GM12878 (cell line): ENCODE data around the gene ETV6. TPM values are rescaled to one million over a fixed set of nuclear protein-coding genes. Genes with fewer than 3 reads are reported as not detected.
A peak's percentile ranks its signal among the peaks of the same experiment; 100 is the strongest.

ENCODE experiments used
- ATAC-seq: fragments of 200-7000 bp; cut with Tn5 transposase; 3 replicates; pipeline ENCODE4 v1.9.1; 2020; ENCODE audit warnings: mild to moderate bottlenecking, moderate library complexity
- BruUV-seq: library from RNA; stranded (reverse); fragments of 400-500 nt; replicated peaks from 2 replicates; lab custom pipeline; 2021; lab: Mats Ljungman, UMichigan
- CTCF ChIA-PET: fragments of 300-600 bp; sonication (Branson Sonifier 250); formaldehyde crosslinking; extraction: SDS; loops from one replicate; lab custom pipeline; 2021; ENCODE audit warnings: inconsistent platforms; lab: Yijun Ruan, JAX
- POLR2A ChIA-PET: fragments of 350-600 bp; formaldehyde crosslinking; extraction: SDS; loops from one replicate; lab custom pipeline; 2021; ENCODE audit warnings: inconsistent platforms; lab: Charles Lee
- RAD21 ChIA-PET: fragments of 300-600 bp; sonication (Branson Sonifier 250); formaldehyde crosslinking; loops from one replicate; lab custom pipeline; 2023; ENCODE audit warnings: antibody characterized with exemption; ENCODE audit not compliant: unreplicated experiment; lab: Charles Lee
- SMC1A ChIA-PET: fragments of 300-600 bp; sonication (Branson Sonifier 250); formaldehyde crosslinking; loops from one replicate; lab custom pipeline; 2023; ENCODE audit not compliant: unreplicated experiment, uncharacterized antibody; lab: Charles Lee
- DNase-seq: peaks from one replicate; pipeline ENCODE4 v3.0.0-alpha.2; 2011; ENCODE audit warnings: low read depth, low spot score
- FAIRE-seq: peaks from 3 replicates; lab custom pipeline; 2011; peaks lifted over from hg19 to GRCh38; lab: Jason Lieb, UNC
- H2AFZ ChIP-seq: 2 replicates; pipeline ENCODE4 v1.6.0; 2011; ENCODE audit warnings: low read depth, low read length, control low read depth; ENCODE audit not compliant: control insufficient read depth
- H3K27ac ChIP-seq: 2 replicates; pipeline ENCODE4 v1.5.1; 2011; ENCODE audit warnings: control low read depth; ENCODE audit not compliant: control insufficient read depth, insufficient read depth
- H3K27me3 ChIP-seq, 2 experiments: replicated peaks in 1 of 2; 2 replicates each; pipeline versions ENCODE4 v1.6.0 to v1.6.1; 2011; ENCODE audit warnings: low read length in 1 of 2; ENCODE audit not compliant: control insufficient read depth in 2 of 2, insufficient read depth in 2 of 2
- H3K36me3 ChIP-seq, 2 experiments: 2 replicates each; pipeline ENCODE4 v1.5.1; 2011; ENCODE audit warnings: low read length in 1 of 2; ENCODE audit not compliant: control insufficient read depth in 2 of 2, insufficient read depth in 2 of 2
- H3K4me1 ChIP-seq: 2 replicates; pipeline ENCODE4 v1.6.1; 2011; ENCODE audit warnings: mild to moderate bottlenecking, low read length, moderate library complexity, mixed read lengths; ENCODE audit not compliant: control insufficient read depth, insufficient read depth
- H3K4me2 ChIP-seq: 2 replicates; pipeline ENCODE4 v1.6.0; 2011; ENCODE audit warnings: control low read depth; ENCODE audit not compliant: control insufficient read depth, insufficient read depth
- H3K4me3 ChIP-seq: fragments of 200-600 bp; sonication (generic); 2 replicates; pipeline ENCODE4 v1.5.1; 2016
- H3K79me2 ChIP-seq: 2 replicates; pipeline ENCODE4 v1.6.0; 2011; ENCODE audit warnings: low read length; ENCODE audit not compliant: control insufficient read depth, insufficient read depth
- H3K9ac ChIP-seq: 2 replicates; pipeline ENCODE4 v1.8.0; 2011; ENCODE audit warnings: low read length, control low read depth, mixed read lengths; ENCODE audit not compliant: control insufficient read depth, insufficient read depth
- H3K9me3 ChIP-seq: replicated peaks from 3 replicates; pipeline ENCODE4 v1.5.1; 2011; ENCODE audit warnings: mild to moderate bottlenecking, low read length; ENCODE audit not compliant: control insufficient read depth, insufficient read depth
- H4K20me1 ChIP-seq: 2 replicates; pipeline ENCODE4 v1.6.0; 2011; ENCODE audit not compliant: control insufficient read depth, insufficient read depth
- CBX5 ChIP-seq: sonication (generic); IDR thresholded peaks from 2 replicates; pipeline ENCODE4 v1.6.1; 2016; ENCODE audit warnings: low read depth, moderate library complexity, mild to moderate bottlenecking, inconsistent platforms
- CHD2 ChIP-seq: IDR thresholded peaks from 2 replicates; pipeline ENCODE4 v1.6.1; 2011; ENCODE audit warnings: low read depth, low read length, improper control_type of control experiment, borderline replicate concordance
- CREB1 ChIP-seq: IDR thresholded peaks from 2 replicates; pipeline ENCODE4 v1.6.1; 2012; ENCODE audit warnings: low read depth, mild to moderate bottlenecking, inconsistent platforms
- HCFC1 ChIP-seq: fragments of 150-350 bp; IDR thresholded peaks from 2 replicates; pipeline ENCODE4 v1.6.1; 2014; ENCODE audit warnings: low read length
- HDAC2 ChIP-seq: fragments of 200-600 bp; sonication (generic); IDR thresholded peaks from 2 replicates; pipeline ENCODE4 v1.6.1; 2017
- IKZF1 ChIP-seq: fragments of 450-650 bp; conservative IDR thresholded peaks from 2 replicates; pipeline ENCODE4 v1.6.1; 2017; ENCODE audit warnings: antibody characterized with exemption, mild to moderate bottlenecking
- JUND ChIP-seq: IDR thresholded peaks from 2 replicates; pipeline ENCODE4 v1.6.1; 2012; ENCODE audit warnings: low read depth, mild to moderate bottlenecking, low read length, improper control_type of control experiment, moderate library complexity
- KLF5 ChIP-seq: fragments of 450-650 bp; IDR thresholded peaks from 2 replicates; pipeline ENCODE4 v1.6.1; 2014; ENCODE audit warnings: mild to moderate bottlenecking; ENCODE audit not compliant: partially characterized antibody
- MTA3 ChIP-seq: IDR thresholded peaks from 2 replicates; pipeline ENCODE4 v1.6.1; 2012; ENCODE audit warnings: low read length, inconsistent platforms, borderline replicate concordance
- NBN ChIP-seq: fragments of 450-650 bp; IDR thresholded peaks from 2 replicates; pipeline ENCODE4 v1.6.1; 2016
- NR2F1 ChIP-seq: fragments of 450-650 bp; conservative IDR thresholded peaks from 2 replicates; pipeline ENCODE4 v1.6.1; 2017; ENCODE audit warnings: mild to moderate bottlenecking
- PAX8 ChIP-seq: fragments of 450-650 bp; IDR thresholded peaks from 2 replicates; pipeline ENCODE4 v1.6.1; 2017; ENCODE audit warnings: mild to moderate bottlenecking, moderate library complexity
- PML ChIP-seq: IDR thresholded peaks from 2 replicates; pipeline ENCODE4 v1.6.1; 2012; ENCODE audit warnings: low read length, inconsistent platforms
- POLR2A ChIP-seq: IDR thresholded peaks from 2 replicates; pipeline ENCODE4 v1.6.1; 2011; ENCODE audit warnings: low read depth, mild to moderate bottlenecking, low read length
- RBBP5 ChIP-seq: fragments of 200-600 bp; sonication (generic); conservative IDR thresholded peaks from 2 replicates; pipeline ENCODE4 v1.6.1; 2016
- RFX5 ChIP-seq: IDR thresholded peaks from 2 replicates; pipeline ENCODE4 v1.6.1; 2011; ENCODE audit warnings: low read depth, low read length, improper control_type of control experiment
- SPI1 ChIP-seq: IDR thresholded peaks from 2 replicates; pipeline ENCODE4 v1.6.1; 2011; ENCODE audit warnings: low read depth, mild to moderate bottlenecking, low read length, moderate library complexity, borderline replicate concordance; ENCODE audit not compliant: insufficient read depth
- SUPT20H ChIP-seq: IDR thresholded peaks from 2 replicates; pipeline ENCODE4 v1.6.1; 2011; ENCODE audit warnings: low read depth, mild to moderate bottlenecking, low read length, moderate library complexity, borderline replicate concordance; ENCODE audit not compliant: control insufficient read depth
- SUZ12 ChIP-seq: fragments of 200-600 bp; sonication (generic); IDR thresholded peaks from one replicate; pipeline ENCODE4 v1.6.1; 2018; ENCODE audit warnings: antibody characterized with exemption, mild to moderate bottlenecking; ENCODE audit not compliant: unreplicated experiment
- TAF1 ChIP-seq: IDR thresholded peaks from 2 replicates; pipeline ENCODE4 v1.6.1; 2011; ENCODE audit warnings: mild to moderate bottlenecking, low read depth, low read length, borderline replicate concordance
- WRNIP1 ChIP-seq: IDR thresholded peaks from 2 replicates; pipeline ENCODE4 v1.6.1; 2011; ENCODE audit warnings: low read depth, low read length, improper control_type of control experiment, borderline replicate concordance
- ZBED1 ChIP-seq: IDR thresholded peaks from 2 replicates; pipeline ENCODE4 v1.6.1; 2016; ENCODE audit warnings: borderline replicate concordance
- ZNF274 ChIP-seq: IDR thresholded peaks from one replicate; pipeline ENCODE4 v1.8.0; 2011; ENCODE audit not compliant: insufficient read length, insufficient read depth
- ZNF622 ChIP-seq: fragments of 450-650 bp; IDR thresholded peaks from 2 replicates; pipeline ENCODE4 v1.6.1; 2017; ENCODE audit warnings: mild to moderate bottlenecking, inconsistent platforms
- WGBS: methylation state at CpG from one replicate; pipeline ENCODE4 v1.1.6; 2016; ENCODE audit warnings: low lambda C conversion rate; ENCODE audit not compliant: insufficient replicate concordance, insufficient coverage; ENCODE audit errors: missing lambda C conversion rate; 5-methylcytosine and 5-hydroxymethylcytosine counted together
- in situ Hi-C: fragments of 300-500 bp; cut with MboI; formaldehyde crosslinking; loops from 9 replicates; pipeline ENCODE4 v1.14.3; 2018; ENCODE audit warnings: mixed read lengths
- intact Hi-C: fragments of 100-400 bp; cut with micrococcal nuclease; formaldehyde crosslinking; loops from one replicate; pipeline ENCODE4 v1.14.2; 2022; ENCODE audit not compliant: unreplicated experiment
- polyA plus RNA-seq, 11 experiments: library from polyadenylated mRNA; depleted of rRNA in 4 of 11; unstranded in 6 of 11; stranded (reverse) in 5 of 11; fragments of >200 nt; fragmentation: Nextera tagmentation in 4 of 11; fragmentation: Illumina TruSeq in 1 of 11; extraction: Ambion mirVana in 4 of 11; extraction: Trizol in 1 of 11; gene quantifications; 1 replicate in 1 of 11; 2 replicates in 10 of 11; pipeline versions ENCODE4 v1.2.1 to v1.2.3, GENCODE V29; 2011 to 2016; ENCODE audit warnings: inconsistent platforms in 2 of 11, missing spikeins in 2 of 11, low read depth in 1 of 11
- total RNA-seq, 4 experiments: library from RNA; depleted of rRNA in 3 of 4; stranded (reverse); fragments of >200 nt in 3 of 4; fragmentation: Illumina TruSeq in 1 of 4; extraction: Trizol in 1 of 4; gene quantifications; 2 replicates each; pipeline versions ENCODE4 v1.2.1 to v1.2.3, GENCODE V29; 2013 to 2021

Gene ETV6
- total and polyA plus RNA-seq, 10 of the 15 experiments (the other 5 are each of a cell fraction or from before 2014, with no cell fraction given) = 6.6 to 74.8 (median 24.6) TPM

GRCh38 chr12:11778713-11779685, 129.5 kb downstream of the ETV6 start:
- SMC1A ChIA-PET = interaction anchor here (0.6 to 39.9 kb wide), 25 partner anchors 15 to 254 kb away, joined by 3 to 1116 read pairs (median 6); no protein-coding TSS in a partner anchor
- FAIRE-seq (no peak), DNase-seq (peak; percentile 62), ATAC-seq (peak; percentile 14)
- Histone ChIP-seq H3K27ac (peak overlapping the region; percentile 95), H3K4me3 (no peak overlapping the region), H2AFZ (no peak overlapping the region), H3K36me3 (peaks cover 6 to 12% of the 10 kb centered on the region in 2 experiments), H3K27me3 (no peaks in the 10 kb centered on the region), H3K4me1 (peaks cover 74% of the 10 kb centered on the region), H3K79me2 (peaks cover 82% of the 10 kb centered on the region), H3K9ac (peak overlapping the region; percentile 58), H3K4me2 (peak overlapping the region; percentile 53), H4K20me1 (no peaks in the 10 kb centered on the region), H3K9me3 (no peaks in the 10 kb centered on the region)
- intact Hi-C loops = loop anchor here (1.0 kb wide), 1 partner anchor 17 kb away; no protein-coding TSS in a partner anchor
- 45% methylated on average over 12 of the region's 12 CpGs for WGBS
- RAD21 ChIA-PET = interaction anchor here (0.5 to 8.2 kb wide), 21 partner anchors 15 to 254 kb away, joined by 3 to 212 read pairs (median 7); no protein-coding TSS in a partner anchor
- BruUV-seq = no TSS peak
- CTCF ChIA-PET = interaction anchor here (0.6 to 3.6 kb wide), 14 partner anchors 11 to 254 kb away, joined by 3 to 22 read pairs (median 4); no protein-coding TSS in a partner anchor
- in situ Hi-C loops = no loop called here
- POLR2A ChIA-PET = interaction anchor here (0.6 to 4.7 kb wide), 13 partner anchors 13 to 62 kb away, joined by 3 to 91 read pairs (median 7); no protein-coding TSS in a partner anchor
- TF ChIP-seq CHD2 (no peak), SUPT20H (no peak), CREB1 (peak; percentile 82), KLF5 (no peak), MTA3 (no peak; the same call in none of the 2 replicates), PAX8 (no peak), POLR2A (no peak), CBX5 (no peak), NR2F1 (no peak), HCFC1 (no peak), ZNF274 (no peak), TAF1 (no peak), PML (0 out of 2 replicates have a peak, but pooled peaks have one; percentile 34), WRNIP1 (no peak), ZNF622 (no peak), HDAC2 (no peak), ZBED1 (0 out of 2 replicates have a peak, but pooled peaks have one; percentile 47), NBN (no peak), SUZ12 (no peak), RFX5 (no peak), RBBP5 (no peak), IKZF1 (peak; percentile 90), JUND (no peak), SPI1 (no peak)
